Activated gamma-delta T cell treated with anti-CD3 and anti-CD28 coated beads, Interleukin-2, amount 50 U/mL, for 16 hours (primary cell): ENCODE results near the gene PHAF1.

Source experiments
- DNase-seq: peaks from one replicate; pipeline ENCODE4 v3.0.0-alpha.2; 2020; ENCODE audit warnings: low read depth

The PHAF1 gene

GRCh38 chr16:67163164-67163998 lies 53.6 kb downstream of the PHAF1 start:
- no peak for DNase-seq

GRCh38 chr16:67163999-67164558 lies 54.3 kb downstream of the PHAF1 start:
- DNase-seq = no peak

GRCh38 chr16:67164599-67165061 lies 54.9 kb downstream of the PHAF1 start, which contains the start of gene HSF4:
HSF4 (plus strand) TSS chr16:67164745; CDS start chr16:67164812, 67 bp downstream.
- no peak for DNase-seq

GRCh38 chr16:67165121-67166078 lies 55.7 kb downstream of the PHAF1 start:
- no peak for DNase-seq

GRCh38 chr16:67166110-67166547 lies 56.4 kb downstream of the PHAF1 start:
- no peak for DNase-seq

- no peak for DNase-seq
These were observed 56.9 kb downstream of the PHAF1 start for GRCh38 chr16:67166598-67167168.

GRCh38 chr16:67167588-67167987 lies 57.8 kb downstream of the PHAF1 start:
- DNase-seq = no peak

- DNase-seq = no peak
These were observed 59.3 kb downstream of the PHAF1 start for GRCh38 chr16:67169011-67169451.

- no peak for DNase-seq
These were observed 60.0 kb downstream of the PHAF1 start for GRCh38 chr16:67169642-67170167.

- DNase-seq = no peak
These were observed 60.6 kb downstream of the PHAF1 start, which contains the start of gene NOL3 for GRCh38 chr16:67170168-67170948. NOL3 (plus strand) TSS chr16:67170538.

GRCh38 chr16:67170949-67171649 lies 61.4 kb downstream of the PHAF1 start:
- no peak for DNase-seq

- DNase-seq = no peak
These were observed 63.6 kb downstream of the PHAF1 start for GRCh38 chr16:67173323-67173722.

- DNase-seq = no peak
These were observed 64.3 kb downstream of the PHAF1 start for GRCh38 chr16:67173808-67174705.

- DNase-seq = no peak
These were observed 65.0 kb downstream of the PHAF1 start for GRCh38 chr16:67174706-67175231.

GRCh38 chr16:67176662-67177061 lies 66.9 kb downstream of the PHAF1 start:
- DNase-seq = no peak

- no peak for DNase-seq
These were observed 68.3 kb downstream of the PHAF1 start for GRCh38 chr16:67177743-67178699.

GRCh38 chr16:67179421-67180080 lies 69.8 kb downstream of the PHAF1 start:
- no peak for DNase-seq
